ENCODE data around the gene GPR132.
"Not testable (repeated sequence)": the region's sequence is repeated elsewhere in the genome, so short reads cannot be mapped to it uniquely, and the experiment has no call there.

The GPR132 gene

GRCh38 chr14:105065280-105066228, at the start of gene GPR132:
Gene GPR132 (minus strand): TSS chr14:105065430. CDS start chr14:105055420, 10,010 bp downstream.
- DNase-seq: no peak

- not testable (repeated sequence) for DNase-seq
Measured at GRCh38 chr14:105109243-105109642, 44.0 kb upstream of the GPR132 start.

GRCh38 chr14:105108516-105108864, 43.3 kb upstream of the GPR132 start:
- no peak for DNase-seq

DNA sequence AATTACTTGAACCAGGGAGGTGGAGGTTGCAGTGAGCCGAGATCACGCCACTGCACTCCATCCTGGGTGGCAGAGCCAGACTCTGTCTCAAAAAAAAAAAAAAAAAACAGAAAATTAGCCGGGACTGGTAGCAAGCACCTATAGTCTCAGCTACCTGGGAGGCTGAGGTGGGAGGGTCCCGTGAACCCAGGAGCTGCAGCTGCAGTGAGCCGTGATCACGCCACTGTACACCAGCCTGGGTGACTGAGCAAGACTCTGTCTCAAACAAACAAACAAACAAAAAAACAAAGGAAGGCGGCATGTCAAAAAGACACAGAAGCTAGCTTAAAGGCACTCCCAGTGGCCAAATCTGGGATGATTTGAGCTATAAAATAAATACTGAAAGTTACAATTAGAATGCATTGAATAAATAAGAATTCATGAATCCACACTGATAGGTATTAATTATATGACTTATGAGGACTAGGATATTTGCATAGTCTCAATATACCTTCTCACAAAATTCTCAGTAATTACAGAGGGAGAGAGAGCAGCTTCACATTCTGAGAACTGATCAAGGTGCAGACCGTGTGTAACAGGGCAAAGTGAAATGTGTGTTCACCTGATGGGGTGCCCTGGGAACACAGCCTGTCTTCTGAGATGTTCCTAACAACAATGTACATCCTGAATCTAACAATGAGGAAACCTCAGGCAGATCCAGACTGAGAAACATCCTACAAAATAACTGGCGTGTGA, 42.7 kb upstream of the GPR132 start:
- DNase-seq: no peak

DNA sequence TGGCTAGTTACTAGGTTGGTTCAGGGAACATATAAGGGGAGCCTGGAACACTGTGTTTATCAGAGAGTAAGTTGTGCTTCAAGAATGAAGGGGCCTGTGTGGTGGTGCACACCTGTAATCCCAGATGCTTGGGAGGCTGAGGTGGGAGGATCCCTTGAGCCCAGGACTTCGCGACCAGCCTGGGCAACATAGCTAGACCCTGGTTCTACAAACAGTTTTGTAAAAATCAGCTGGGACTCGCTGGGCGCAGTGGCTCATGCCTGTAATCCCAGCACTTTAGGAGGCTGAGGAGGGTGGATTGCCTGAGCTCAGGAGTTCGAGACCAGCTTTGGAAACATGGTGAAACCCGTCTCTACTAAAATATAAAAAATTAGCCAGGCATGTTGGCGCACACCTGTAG, 42.1 kb upstream of the GPR132 start:
- DNase-seq: no peak

GRCh38 chr14:105105158-105105557, 39.9 kb upstream of the GPR132 start:
- DNase-seq: no peak

DNA sequence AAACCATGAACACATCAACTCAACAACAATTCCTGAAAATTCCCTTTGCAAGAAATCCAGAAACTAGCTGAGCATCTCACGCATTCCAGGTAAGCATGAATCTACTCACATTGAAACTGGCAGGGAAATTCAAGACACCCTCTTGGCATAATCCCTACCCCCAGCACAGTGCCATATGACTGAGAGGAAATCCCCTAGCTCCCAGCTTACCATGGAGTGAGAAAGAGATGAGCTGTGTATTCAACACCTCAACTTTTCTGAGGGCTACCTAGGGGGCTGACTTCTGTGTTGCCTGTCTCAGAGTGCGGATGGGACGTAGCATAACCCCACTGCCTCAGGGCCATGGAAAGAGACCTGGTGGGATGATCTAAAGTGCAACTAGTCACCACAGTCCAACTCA, 37.7 kb upstream of the GPR132 start:
- no peak for DNase-seq

DNA sequence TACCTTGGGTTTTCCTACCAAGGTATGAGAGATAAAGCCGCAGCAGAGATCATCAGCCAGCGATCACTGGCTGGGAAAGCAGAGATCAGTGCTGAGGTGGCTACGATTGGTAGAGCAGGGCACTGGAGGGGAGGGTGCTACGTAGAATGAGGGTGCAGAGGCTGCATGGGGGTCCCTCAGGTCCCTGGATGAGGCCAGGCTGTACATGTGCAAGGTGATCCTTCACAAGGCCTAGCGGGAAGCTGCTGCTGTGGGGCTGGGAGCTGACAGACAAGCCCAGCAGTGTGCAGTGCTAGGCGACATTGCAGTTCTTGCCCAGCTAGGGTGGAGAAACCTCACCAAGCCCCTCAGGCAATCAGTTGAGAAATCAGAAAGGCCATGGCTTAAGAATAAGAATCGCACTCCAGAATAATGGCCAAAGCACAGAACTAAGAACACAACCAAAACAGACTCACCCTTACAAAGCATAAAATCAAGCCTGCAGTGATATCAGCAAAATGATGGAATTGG, 37.2 kb upstream of the GPR132 start:
- no peak for DNase-seq

- DNase-seq: no peak
Measured at GRCh38 chr14:105100910-105101309, 35.7 kb upstream of the GPR132 start.

- DNase-seq: no peak
Measured at GRCh38 chr14:105099778-105100177, 34.5 kb upstream of the GPR132 start.

- DNase-seq: no peak
Measured at GRCh38 chr14:105098316-105098715, 33.1 kb upstream of the GPR132 start.

- no peak for DNase-seq
Measured at GRCh38 chr14:105097794-105098127, 32.5 kb upstream of the GPR132 start.

DNA sequence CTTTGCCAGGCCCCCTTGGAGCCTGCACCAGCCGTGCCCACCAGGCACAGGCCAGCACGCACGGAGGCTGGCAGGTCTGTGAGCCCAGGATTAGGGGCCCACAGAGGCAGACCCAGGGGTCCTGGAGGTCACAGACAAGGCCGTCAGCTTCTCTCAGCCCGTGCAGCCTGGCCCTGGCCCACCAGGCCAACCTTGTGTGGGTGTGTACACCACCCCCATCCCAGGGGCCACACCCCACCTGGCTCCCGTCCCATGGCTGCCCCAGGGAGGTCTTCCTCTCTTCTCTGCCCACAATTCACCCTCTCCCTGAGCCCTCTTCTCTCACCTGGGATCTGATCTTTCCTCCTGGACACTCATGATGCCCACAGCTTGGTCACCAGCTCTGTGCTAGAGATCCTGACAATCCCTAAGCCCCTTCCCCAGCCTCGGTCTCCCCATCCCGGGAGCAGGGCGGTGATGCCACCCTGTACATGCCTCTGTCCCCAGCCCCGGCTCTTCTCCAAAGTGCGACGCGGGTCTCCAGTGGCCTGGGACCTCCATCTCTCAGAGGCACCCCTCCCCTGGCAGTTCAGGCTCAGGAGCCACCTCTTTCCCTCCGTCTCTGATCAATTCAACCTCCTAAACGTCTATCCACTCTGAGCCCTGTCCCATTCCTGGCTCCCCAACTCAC, 31.1 kb upstream of the GPR132 start:
- no peak for DNase-seq

DNA sequence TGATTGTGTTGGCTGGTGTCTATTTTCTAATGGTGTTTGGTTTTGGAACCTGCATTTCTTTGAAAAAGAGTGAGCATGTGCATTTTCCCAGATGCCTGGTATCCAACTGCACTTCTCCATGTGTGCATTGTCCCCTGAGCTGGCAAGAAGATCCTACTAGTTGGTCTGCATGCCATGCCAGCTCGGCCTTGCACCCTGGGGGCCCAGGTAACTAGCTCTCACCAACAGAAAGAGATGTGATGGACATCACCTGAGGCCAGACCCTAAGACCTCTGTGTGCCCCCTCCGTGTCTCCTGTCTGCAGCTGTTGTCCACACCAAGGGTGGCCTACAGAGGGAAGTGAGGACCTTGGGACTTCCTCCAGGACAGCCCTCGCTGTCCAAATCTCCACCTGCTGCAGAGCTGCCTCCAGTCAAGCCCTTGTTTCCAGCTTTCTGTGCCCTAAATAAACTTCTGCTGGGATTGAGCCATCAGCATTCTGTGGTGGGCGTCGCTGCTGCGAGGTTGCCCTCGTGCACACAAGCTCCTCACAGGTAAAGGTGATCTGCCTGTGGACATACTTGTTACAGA, 30.1 kb upstream of the GPR132 start:
- no peak for DNase-seq

GRCh38 chr14:105094193-105094907, 29.1 kb upstream of the GPR132 start:
- no peak for DNase-seq

- DNase-seq: no peak
Measured at GRCh38 chr14:105093431-105094192, 28.4 kb upstream of the GPR132 start.

- DNase-seq: no peak
Measured at GRCh38 chr14:105093038-105093430, 27.8 kb upstream of the GPR132 start.

DNA sequence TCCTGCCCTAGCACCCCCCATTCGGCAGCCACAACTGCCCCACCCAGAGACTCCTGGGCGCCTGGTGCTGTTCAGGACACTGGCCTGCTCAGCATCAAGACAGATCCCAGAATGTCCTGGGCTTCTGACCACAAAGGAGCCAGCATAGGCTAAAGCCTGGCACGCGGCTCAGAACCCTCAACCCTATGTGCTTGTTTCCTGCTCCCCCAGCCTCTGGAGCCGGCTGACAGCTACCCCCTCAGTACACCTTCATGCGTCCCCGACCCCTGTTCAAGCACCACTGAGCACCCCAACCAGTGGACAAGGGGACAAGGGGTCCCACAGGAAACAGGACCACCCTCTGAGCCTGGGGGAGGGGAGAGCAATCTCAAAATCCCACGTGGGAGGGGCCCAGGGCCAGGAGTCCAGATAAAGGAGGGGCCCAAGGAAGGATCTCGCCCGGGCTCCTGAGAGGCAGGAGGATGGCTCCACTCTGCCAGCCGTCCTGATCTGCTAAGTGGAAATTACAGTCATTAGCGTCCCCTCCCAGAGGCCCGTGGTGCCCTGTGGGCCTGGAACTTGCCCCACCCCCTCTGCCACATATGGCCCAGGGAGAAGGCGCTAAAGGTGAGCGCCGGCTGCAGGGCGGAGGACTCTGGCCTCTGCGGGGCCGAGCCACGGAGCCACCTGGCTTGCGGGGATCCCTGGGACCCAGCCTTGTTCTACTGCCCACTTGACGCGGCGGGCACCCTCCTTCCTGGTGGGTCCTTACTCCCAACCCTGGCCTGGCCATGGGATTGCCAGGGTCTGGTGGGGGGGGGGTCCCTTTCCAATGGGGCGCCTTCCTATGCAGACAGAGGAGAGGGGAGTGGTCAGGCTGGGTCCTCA, 27.2 kb upstream of the GPR132 start:
- DNase-seq: no peak

GRCh38 chr14:105091517-105092170, 26.4 kb upstream of the GPR132 start:
- DNase-seq: no peak

GRCh38 chr14:105091054-105091516, 25.9 kb upstream of the GPR132 start:
- DNase-seq: no peak

Measured in GOT3 (cell line).